Kidney (tissue), 22 donors: ENCODE data around the gene TSSK6. TPM values are rescaled to one million over a fixed set of nuclear protein-coding genes. Genes with fewer than 3 reads are reported as not detected.

Experiments
- DNase-seq, 5 donors: peaks; one replicate each; pipeline ENCODE4 v3.0.0-alpha.2; 2013 to 2020
- FAIRE-seq: peaks from 2 replicates; lab custom pipeline; 2012; peaks lifted over from hg19 to GRCh38; lab: Jason Lieb, UNC
- H3K27ac ChIP-seq, 2 donors: one replicate each; pipeline ENCODE4 v1.7.0; 2013; ENCODE audit warnings: low read depth in 2 of 2, low read length in 2 of 2, inconsistent platforms in 1 of 2
- H3K27me3 ChIP-seq: one replicate; pipeline ENCODE4 v1.7.1; 2013; ENCODE audit warnings: low read length, inconsistent platforms; ENCODE audit not compliant: control insufficient read depth, insufficient read depth
- H3K36me3 ChIP-seq, 3 donors: one replicate each; pipeline versions ENCODE4 v1.7.0 to v1.7.1; 2013; ENCODE audit warnings: low read length in 3 of 3, control low read depth in 1 of 3, inconsistent platforms in 1 of 3; ENCODE audit not compliant: insufficient read depth in 3 of 3, control insufficient read depth in 2 of 3
- H3K4me1 ChIP-seq, 3 donors: one replicate each; pipeline versions ENCODE4 v1.7.0 to v1.7.1; 2013; ENCODE audit warnings: low read length in 3 of 3, inconsistent platforms in 1 of 3, low read depth in 1 of 3; ENCODE audit not compliant: control insufficient read depth in 2 of 3, insufficient read depth in 2 of 3
- H3K4me3 ChIP-seq, 3 donors: one replicate each; pipeline versions ENCODE4 v1.7.0 to v1.8.1; 2013; ENCODE audit warnings: low read length in 3 of 3, control low read depth in 1 of 3, inconsistent platforms in 1 of 3
- H3K9ac ChIP-seq, 3 donors: one replicate each; pipeline versions ENCODE4 v1.7.0 to v1.7.1; 2013; ENCODE audit warnings: low read length in 3 of 3, control low read depth in 1 of 3, inconsistent platforms in 1 of 3
- H3K9me3 ChIP-seq, 3 donors: one replicate each; pipeline versions ENCODE4 v1.7.0 to v1.7.1; 2013; ENCODE audit warnings: low read length in 3 of 3, control low read depth in 1 of 3, inconsistent platforms in 1 of 3; ENCODE audit not compliant: control insufficient read depth in 2 of 3, insufficient read depth in 1 of 3
- intact Hi-C: fragments of 100-400 bp; cut with DNase I; formaldehyde crosslinking; loops from one replicate; pipeline ENCODE4 v1.11.1; 2022
- long read RNA-seq, 10 donors: library from polyadenylated mRNA in 1 of 10; unstranded in 1 of 10; transcript quantifications; one replicate each; pipeline ENCODE4 v2.0.0 and lab custom pipeline, GENCODE V29; 2021 to 2026
- polyA plus RNA-seq: library from polyadenylated mRNA; stranded (reverse); fragments of 350-450 nt; fragmentation: Illumina TruSeq; extraction: RNeasy Lipid Tissue Mini Kit (QIAGEN cat#74804); gene quantifications from one replicate; pipeline ENCODE4 v1.2.3, GENCODE V29; 2014; ENCODE audit warnings: low read depth, low replicate concordance; ENCODE audit not compliant: insufficient read depth
- total RNA-seq: library from RNA; stranded (reverse); fragmentation: NEBNext Ultra II Directional; extraction: Animal tissue kit (Norgen Biotek cat#: 25700); gene quantifications from one replicate; pipeline ENCODE4 v1.2.1, GENCODE V29; 2021
- TF ChIP-seq, protein P1 (sequence below): IDR thresholded peaks from 3 replicates; pipeline ENCODE4 v1.5.1; 2012; ENCODE audit warnings: mild to moderate bottlenecking, moderate library complexity, borderline replicate concordance; ENCODE audit not compliant: insufficient read depth; ENCODE audit errors: extremely low read depth
- donor health status: control.
- donor health status: control.
- donor health status: control.
- donor health status: control.
- donor health status: control.
- donor health status: DM: yes; HTN: yes; CAD: no.
- donor health status: Normal renal cell carcinoma (clear cell type).

The TSSK6 gene
- total RNA-seq, result 3.7 TPM
- 1.4 TPM for polyA plus RNA-seq
- long read RNA-seq, donor 1, partial matches to known transcripts, result 0 of 1 reads
- long read RNA-seq, donor 1, other reads (novel, unspliced or antisense), result 0 of 1 reads
- long read RNA-seq, donor 2, partial matches to known transcripts, result 0 of 3 reads
- long read RNA-seq, donor 2, other reads (novel, unspliced or antisense), result 0 of 3 reads
- long read RNA-seq, donor 3, partial matches to known transcripts, result 0 of 2 reads
- long read RNA-seq, donor 3, other reads (novel, unspliced or antisense), result 0 of 2 reads
- long read RNA-seq, donor 4, result 0 reads
- long read RNA-seq, donor 5, result 0 reads
- long read RNA-seq, donor 6, result 0 reads
- long read RNA-seq, donor 7, partial matches to known transcripts, result 2 of 3 reads
- long read RNA-seq, donor 7, other reads (novel, unspliced or antisense), result 1 of 3 reads
- long read RNA-seq, donor 8, partial matches to known transcripts, result 105 of 631 reads
- long read RNA-seq, donor 8, other reads (novel, unspliced or antisense), result 523 of 631 reads
- long read RNA-seq, donor 9, partial matches to known transcripts, result 497 of 547 reads
- long read RNA-seq, donor 9, other reads (novel, unspliced or antisense), result 50 of 547 reads
- long read RNA-seq, donor 10, partial matches to known transcripts, result 0 of 2 reads
- long read RNA-seq, donor 10, other reads (novel, unspliced or antisense), result 0 of 2 reads

DNA sequence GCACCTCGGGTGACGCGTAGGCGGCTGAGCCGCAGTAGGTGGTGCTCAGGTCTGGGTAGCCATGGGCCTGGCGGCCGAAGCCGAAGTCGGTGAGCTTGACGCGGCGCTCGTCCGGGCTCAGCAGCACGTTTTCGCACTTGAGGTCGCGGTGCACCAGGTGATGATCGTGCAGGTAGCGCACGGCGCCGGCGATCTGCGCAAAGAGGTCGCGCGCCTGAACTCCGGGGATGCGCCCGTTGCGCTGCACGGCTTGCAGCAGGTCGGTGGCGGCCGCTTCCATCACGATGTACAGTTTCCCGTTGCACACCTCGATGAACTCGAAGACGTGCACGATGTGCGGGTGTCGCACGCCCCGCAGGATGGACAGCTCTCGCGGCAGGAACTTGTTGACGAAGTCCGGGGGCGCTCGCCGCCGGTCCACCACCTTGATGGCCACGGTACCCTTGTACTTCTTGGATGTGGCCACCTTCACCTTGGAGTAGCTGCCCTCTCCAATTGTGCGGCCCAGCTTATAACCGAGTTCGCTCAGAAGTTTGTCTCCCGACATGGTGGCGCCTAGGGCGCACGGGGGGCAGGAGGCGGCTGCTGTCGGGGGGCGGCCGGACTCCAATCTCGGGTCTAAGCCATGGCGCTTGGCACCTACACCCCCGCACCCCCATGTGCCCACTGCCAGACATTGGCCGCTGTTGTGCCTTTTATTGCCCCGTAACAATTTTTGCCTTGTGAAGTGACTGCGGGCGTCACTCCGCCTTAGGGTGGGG lies at the start of gene TSSK6:
Gene TSSK6 (minus strand): TSS at position 668 of the 761 bp plus-strand sequence. CDS start 121 bp downstream, at position 547.
- intact Hi-C loops, result no loop called here
- DNase-seq (peak in 2 of 5 donors; percentile 76 to 85), FAIRE-seq (no peak)
- Histone ChIP-seq H3K27me3 (no peaks in the 10 kb centered on the region), H3K4me1 (peaks cover 0 to 9% (median 8%) of the 10 kb centered on the region in 3 donors), H3K9ac (peak within 1 kb of the TSS; percentile 90 to 99 (median 92)), H3K9me3 (no peaks in the 10 kb centered on the region), H3K4me3 (peak within 1 kb of the TSS; percentile 95 to 97 (median 95)), H3K36me3 (peaks cover 0 to 5% (median 2%) of the 10 kb centered on the region in 3 donors), H3K27ac (peak within 1 kb of the TSS; percentile 32 to 83)
- TF ChIP-seq, protein P1, sequence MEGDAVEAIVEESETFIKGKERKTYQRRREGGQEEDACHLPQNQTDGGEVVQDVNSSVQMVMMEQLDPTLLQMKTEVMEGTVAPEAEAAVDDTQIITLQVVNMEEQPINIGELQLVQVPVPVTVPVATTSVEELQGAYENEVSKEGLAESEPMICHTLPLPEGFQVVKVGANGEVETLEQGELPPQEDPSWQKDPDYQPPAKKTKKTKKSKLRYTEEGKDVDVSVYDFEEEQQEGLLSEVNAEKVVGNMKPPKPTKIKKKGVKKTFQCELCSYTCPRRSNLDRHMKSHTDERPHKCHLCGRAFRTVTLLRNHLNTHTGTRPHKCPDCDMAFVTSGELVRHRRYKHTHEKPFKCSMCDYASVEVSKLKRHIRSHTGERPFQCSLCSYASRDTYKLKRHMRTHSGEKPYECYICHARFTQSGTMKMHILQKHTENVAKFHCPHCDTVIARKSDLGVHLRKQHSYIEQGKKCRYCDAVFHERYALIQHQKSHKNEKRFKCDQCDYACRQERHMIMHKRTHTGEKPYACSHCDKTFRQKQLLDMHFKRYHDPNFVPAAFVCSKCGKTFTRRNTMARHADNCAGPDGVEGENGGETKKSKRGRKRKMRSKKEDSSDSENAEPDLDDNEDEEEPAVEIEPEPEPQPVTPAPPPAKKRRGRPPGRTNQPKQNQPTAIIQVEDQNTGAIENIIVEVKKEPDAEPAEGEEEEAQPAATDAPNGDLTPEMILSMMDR, result no peak

DNA sequence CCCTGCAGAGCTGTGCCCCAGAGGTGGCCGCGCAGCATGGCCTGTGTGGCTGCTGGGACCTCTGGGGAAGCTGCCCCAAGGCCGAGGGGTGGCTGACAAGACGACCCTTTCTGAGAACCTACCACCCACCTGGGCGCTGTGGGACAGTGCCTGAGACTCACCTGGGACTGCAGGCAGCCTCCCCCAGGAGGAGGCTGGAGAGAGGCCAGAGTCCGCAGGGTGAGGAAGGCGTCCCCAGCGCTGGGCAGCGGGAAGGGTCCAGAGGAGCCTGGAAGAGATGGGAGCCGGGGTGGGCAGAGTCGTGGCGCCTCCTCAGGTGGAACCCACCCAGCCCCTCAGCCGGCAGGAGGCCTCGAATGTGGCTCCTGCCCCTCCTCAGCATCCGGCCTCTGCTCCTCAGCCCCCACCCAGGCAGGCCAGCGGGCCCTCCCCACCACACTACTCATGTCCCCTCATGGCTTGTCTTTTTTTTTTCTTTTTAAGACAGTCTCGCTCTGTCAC lies 48.0 kb upstream of the TSSK6 start:
- no peak overlapping the region for H3K9ac ChIP-seq
- DNase-seq (no peak), FAIRE-seq (no peak)
- H3K9me3 ChIP-seq, result no peaks in the 10 kb centered on the region
- H3K4me1 ChIP-seq, result no peaks in the 10 kb centered on the region
- no peaks in the 10 kb centered on the region for H3K36me3 ChIP-seq
- no peak overlapping the region for H3K4me3 ChIP-seq
- no peaks in the 10 kb centered on the region for H3K27me3 ChIP-seq
- no peak overlapping the region for H3K27ac ChIP-seq
- TF ChIP-seq, protein P1, result no peak
- intact Hi-C loops, result no loop called here

DNA sequence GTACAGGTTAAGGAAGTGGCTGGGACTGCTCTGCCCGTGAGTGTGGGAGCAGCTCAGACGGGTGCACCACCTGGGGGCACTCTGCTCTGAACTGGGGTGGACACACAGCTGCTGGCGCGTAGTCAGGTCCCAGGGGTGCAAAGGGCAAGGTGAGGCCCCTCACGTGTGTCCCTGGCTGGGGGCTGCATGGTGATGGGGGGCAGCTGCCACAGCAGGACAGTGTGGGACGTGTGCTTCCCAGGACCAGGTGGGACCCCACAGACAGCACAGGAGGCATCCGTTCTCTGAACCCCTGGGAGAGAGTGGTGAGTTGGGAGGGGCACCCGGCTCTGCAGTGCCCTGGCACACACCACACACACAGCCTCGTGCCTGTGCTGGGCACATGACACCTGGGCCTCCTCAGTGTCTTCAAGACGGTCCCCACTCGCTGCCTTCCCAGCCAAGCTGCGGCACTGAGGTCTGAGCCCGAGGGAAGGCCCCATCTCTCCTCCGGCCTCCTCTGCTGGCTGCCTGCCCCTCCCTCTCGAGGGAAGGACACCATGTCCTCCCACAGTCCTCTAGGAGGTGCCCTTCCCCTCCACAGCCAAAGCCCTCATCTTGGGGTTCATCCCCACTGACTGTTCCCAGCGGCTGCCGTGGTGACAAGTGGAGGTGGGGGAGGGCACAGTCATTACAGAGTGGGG lies 47.5 kb upstream of the TSSK6 start:
- H3K27me3 ChIP-seq, result no peaks in the 10 kb centered on the region
- H3K4me1 ChIP-seq, result no peaks in the 10 kb centered on the region
- no peaks in the 10 kb centered on the region for H3K9me3 ChIP-seq
- FAIRE-seq (no peak), DNase-seq (no peak)
- intact Hi-C loops, result no loop called here
- H3K9ac ChIP-seq, result no peak overlapping the region
- H3K27ac ChIP-seq, result no peak overlapping the region
- no peak overlapping the region for H3K4me3 ChIP-seq
- TF ChIP-seq, protein P1, result no peak
- H3K36me3 ChIP-seq, result no peaks in the 10 kb centered on the region
